Body of pancreas (tissue), 4 donors: ENCODE data around the gene PLCG2. TPM values are rescaled to one million over a fixed set of nuclear protein-coding genes. Genes with fewer than 3 reads are reported as not detected.
"Not testable (repeated sequence)": the region's sequence is repeated elsewhere in the genome, so short reads cannot be mapped to it uniquely, and the experiment has no call there.

Experiments used
- ATAC-seq: fragments of 150-250 bp; one replicate; pipeline ENCODE4 v1.9.1; 2016
- DNase-seq, 4 donors: peaks; one replicate each; pipeline ENCODE4 v3.0.0-alpha.2; 2019
- H3K27ac ChIP-seq, 4 donors: fragments of 200-600 bp; sonication (generic); 1 replicate in 3 of 4; 2 replicates in 1 of 4; pipeline versions ENCODE4 v1.5.1 to v1.6.1; 2016 to 2019; ENCODE audit warnings: mild to moderate bottlenecking in 1 of 4, mixed read lengths in 1 of 4, moderate library complexity in 1 of 4
- H3K27me3 ChIP-seq, 2 donors: fragments of 200-600 bp; sonication (generic); one replicate each; pipeline ENCODE4 v1.6.0; 2016; ENCODE audit warnings: mild to moderate bottlenecking in 1 of 2
- H3K36me3 ChIP-seq, 2 donors: fragments of 200-600 bp; sonication (generic); replicated peaks in 1 of 2; 2 replicates each; pipeline ENCODE4 v1.5.1; 2016; ENCODE audit warnings: low read depth in 2 of 2; ENCODE audit not compliant: insufficient read depth in 1 of 2
- H3K4me1 ChIP-seq: fragments of 200-600 bp; sonication (generic); one replicate; pipeline ENCODE4 v1.6.0; 2016
- H3K4me3 ChIP-seq, 2 donors: fragments of 200-600 bp; sonication (generic); 1 replicate in 1 of 2; 2 replicates in 1 of 2; pipeline ENCODE4 v1.5.1; 2016 to 2019
- H3K9me3 ChIP-seq, 3 donors: fragments of 200-600 bp; sonication (generic); 1 replicate in 2 of 3; 2 replicates in 1 of 3; pipeline ENCODE4 v1.5.1; 2016
- CTCF ChIP-seq, 7 experiments: fragments of 450-650 bp in 4 of 7; fragments of 200-600 bp in 3 of 7; sonication (generic) in 3 of 7; IDR thresholded peaks; one replicate each; pipeline ENCODE4 v1.5.1; 2016 to 2019; ENCODE audit warnings: antibody characterized with exemption in 7 of 7
- POLR2A ChIP-seq, 3 donors: fragments of 450-650 bp; IDR thresholded peaks; one replicate each; pipeline ENCODE4 v1.6.1; 2016; ENCODE audit warnings: antibody characterized with exemption in 3 of 3, mild to moderate bottlenecking in 2 of 3
- WGBS, 2 donors: methylation state at CpG; one replicate each; pipeline ENCODE4 v1.1.5; 2017; 5-methylcytosine and 5-hydroxymethylcytosine counted together
- intact Hi-C: fragments of 100-400 bp; cut with DNase I; formaldehyde crosslinking; loops from one replicate; pipeline ENCODE4 v1.15.1; 2023
- total RNA-seq, 2 donors: library from RNA; depleted of rRNA; stranded (reverse); fragments of >200 nt; gene quantifications; one replicate each; pipeline ENCODE4 v1.1.0, GENCODE V29; 2016

PLCG2 gene
- total RNA-seq, 2 donors from 2014 or later = 6.7 to 9.6 TPM

- DNase-seq (no peak), ATAC-seq (no peak)
- TF ChIP-seq CTCF (IDR thresholded peaks at IDR 0.05) (no peak), POLR2A (IDR thresholded peaks at IDR 0.05) (no peak)
- no peaks in the 10 kb centered on the region for H3K27me3 ChIP-seq
- H3K27ac ChIP-seq = no peak overlapping the region
- no peaks in the 10 kb centered on the region for H3K36me3 ChIP-seq
- H3K4me3 ChIP-seq = no peak overlapping the region
- H3K9me3 ChIP-seq = no peaks in the 10 kb centered on the region
- H3K4me1 ChIP-seq = no peaks in the 10 kb centered on the region
- intact Hi-C loops = no loop called here
Observed at GRCh38 chr16:81929841-81930240, 150.8 kb downstream of the PLCG2 start.

GRCh38 chr16:81931927-81932326 lies 152.8 kb downstream of the PLCG2 start:
- ATAC-seq (no peak), DNase-seq (no peak)
- Histone ChIP-seq H3K27ac (no peak overlapping the region), H3K4me1 (no peaks in the 10 kb centered on the region), H3K9me3 (no peaks in the 10 kb centered on the region), H3K27me3 (no peaks in the 10 kb centered on the region), H3K4me3 (no peak overlapping the region), H3K36me3 (peaks cover 0 to under 1% of the 10 kb centered on the region in 2 donors)
- 64 to 79% methylated on average over 5 of the region's 5 CpGs for WGBS, 2 donors
- TF ChIP-seq CTCF (IDR thresholded peaks at IDR 0.05) (no peak), POLR2A (IDR thresholded peaks at IDR 0.05) (no peak)
- intact Hi-C loops = no loop called here

- Histone ChIP-seq H3K27ac (no peak overlapping the region), H3K36me3 (peaks cover 0 to 2% of the 10 kb centered on the region in 2 donors), H3K4me1 (no peaks in the 10 kb centered on the region), H3K9me3 (no peaks in the 10 kb centered on the region), H3K4me3 (no peak overlapping the region), H3K27me3 (no peaks in the 10 kb centered on the region)
- intact Hi-C loops = no loop called here
- TF ChIP-seq CTCF (IDR thresholded peaks at IDR 0.05) (no peak), POLR2A (IDR thresholded peaks at IDR 0.05) (no peak)
- DNase-seq (no peak), ATAC-seq (no peak)
- WGBS, 2 donors = 59 to 73% methylated on average over 4 of the region's 4 CpGs
Observed at GRCh38 chr16:81932668-81933067, 153.6 kb downstream of the PLCG2 start.

GRCh38 chr16:81933361-81933760 lies 154.3 kb downstream of the PLCG2 start:
- Histone ChIP-seq H3K4me3 (no peak overlapping the region), H3K27me3 (no peaks in the 10 kb centered on the region), H3K27ac (no peak overlapping the region), H3K4me1 (no peaks in the 10 kb centered on the region), H3K9me3 (no peaks in the 10 kb centered on the region), H3K36me3 (peaks cover 0 to 2% of the 10 kb centered on the region in 2 donors)
- TF ChIP-seq CTCF (IDR thresholded peaks at IDR 0.05) (no peak), POLR2A (IDR thresholded peaks at IDR 0.05) (no peak)
- DNase-seq (no peak), ATAC-seq (no peak)
- 76 to 90% methylated on average over 3 of the region's 3 CpGs for WGBS, 2 donors
- intact Hi-C loops = no loop called here

GRCh38 chr16:81934711-81935110 lies 155.6 kb downstream of the PLCG2 start:
- H3K27me3 ChIP-seq, ATAC-seq, intact Hi-C loops: not testable (repeated sequence)

More at GRCh38 chr16:81934711-81935110, 155.6 kb downstream of the PLCG2 start:
- H3K4me3 ChIP-seq, H3K9me3 ChIP-seq, H3K36me3 ChIP-seq, H3K27ac ChIP-seq, DNase-seq, H3K4me1 ChIP-seq: not testable (repeated sequence)
- WGBS, 2 donors = 79 to 81% methylated on average over 6 of the region's 6 CpGs
